Lung (tissue), 16 donors: ENCODE data around the gene CAPS2. TPM values are rescaled to one million over a fixed set of nuclear protein-coding genes. Genes with fewer than 3 reads are reported as not detected.

ENCODE experiments used
- ATAC-seq: fragments of 200-7000 bp; cut with Tn5 transposase; one replicate; pipeline ENCODE4 v1.9.1; 2020; ENCODE audit warnings: moderate number of reproducible peaks; ENCODE audit not compliant: insufficient read depth, low FRiP score
- DNase-seq, 3 donors: peaks; one replicate each; pipeline ENCODE4 v3.0.0-alpha.2; 2013 to 2017
- H3K27ac ChIP-seq, 2 donors: one replicate each; pipeline ENCODE4 v1.5.1; 2013; ENCODE audit warnings: mild to moderate bottlenecking in 2 of 2, moderate library complexity in 2 of 2, control low read depth in 1 of 2, inconsistent platforms in 1 of 2, low read depth in 1 of 2, low read length in 1 of 2
- H3K27me3 ChIP-seq, 3 donors: one replicate each; pipeline ENCODE4 v1.5.1; 2013; ENCODE audit warnings: low read length in 2 of 3; ENCODE audit not compliant: control insufficient read depth in 3 of 3, insufficient read depth in 3 of 3
- H3K36me3 ChIP-seq, 4 donors: one replicate each; pipeline ENCODE4 v1.5.1; 2013; ENCODE audit warnings: low read length in 4 of 4, mild to moderate bottlenecking in 1 of 4, moderate library complexity in 1 of 4; ENCODE audit not compliant: control insufficient read depth in 4 of 4, insufficient read depth in 4 of 4
- H3K4me1 ChIP-seq, 5 donors: one replicate each; pipeline ENCODE4 v1.5.1; 2013; ENCODE audit warnings: low read length in 5 of 5, mild to moderate bottlenecking in 2 of 5, moderate library complexity in 1 of 5; ENCODE audit not compliant: control insufficient read depth in 5 of 5, insufficient read depth in 5 of 5
- H3K4me3 ChIP-seq: one replicate; pipeline ENCODE4 v1.5.1; 2013; ENCODE audit warnings: mild to moderate bottlenecking, control low read depth, moderate library complexity
- H3K9ac ChIP-seq, 2 donors: one replicate each; pipeline ENCODE4 v1.5.1; 2013; ENCODE audit warnings: low read length in 2 of 2, control low read depth in 1 of 2; ENCODE audit not compliant: insufficient read depth in 1 of 2
- H3K9me3 ChIP-seq, 4 donors: one replicate each; pipeline ENCODE4 v1.5.1; 2013; ENCODE audit warnings: low read length in 3 of 4, mild to moderate bottlenecking in 1 of 4, moderate library complexity in 1 of 4; ENCODE audit not compliant: control insufficient read depth in 4 of 4, insufficient read depth in 3 of 4
- CTCF ChIP-seq: IDR thresholded peaks from 2 replicates; pipeline ENCODE4 v1.5.1; 2012; ENCODE audit warnings: mild to moderate bottlenecking; ENCODE audit errors: control extremely low read depth, extremely low read depth
- WGBS, 2 donors: extraction: QIAGEN DNeasy Blood & Tissue Kit; methylation state at CpG; one replicate each; pipeline ENCODE4 v1.1.7; 2013; 5-methylcytosine and 5-hydroxymethylcytosine counted together
- long read RNA-seq, 5 donors: transcript quantifications; one replicate each; lab custom pipeline, GENCODE V29; 2026
- polyA plus RNA-seq, 2 donors: library from polyadenylated mRNA; stranded (reverse); fragments of 200-250 nt; gene quantifications; one replicate each; pipeline ENCODE4 v1.2.1, GENCODE V29; 2013
- total RNA-seq, 2 donors: library from RNA; depleted of rRNA in 1 of 2; stranded (reverse); fragments of >200 nt in 1 of 2; gene quantifications; one replicate each; pipeline ENCODE4 v1.2.1, GENCODE V29; 2014 to 2021
- donor health status: control.
- donor health status: control.
- donor health status: Bipolar disorder and iron deficiency.
- donor health status: healthy.
- donor health status: DM: yes; HTN: yes; CAD: no.

The CAPS2 gene
- total RNA-seq (10 to 100 TPM; 10.9 to 11.9 TPM), polyA plus RNA-seq (1 to 10 TPM; 2.5 to 3.8 TPM)
- long read RNA-seq, donor 1, result 0 reads
- long read RNA-seq, donor 2, result 0 reads
- long read RNA-seq, donor 3, partial matches to known transcripts, result 0 of 1 reads
- long read RNA-seq, donor 3, other reads (novel, unspliced or antisense), result 0 of 1 reads
- long read RNA-seq, donor 4, result 0 reads
- long read RNA-seq, donor 5, result 0 reads

GRCh38 chr12:75329918-75330826 lies at the start of gene CAPS2:
Gene CAPS2 (minus strand): TSS chr12:75330324. CDS start chr12:75326498, 3,826 bp downstream.
- Histone ChIP-seq H3K9ac (peak within 1 kb of the TSS; percentile 57 to 62), H3K36me3 (no peaks in the 10 kb centered on the region), H3K4me1 (peaks cover 0 to 5% (median 0%) of the 10 kb centered on the region in 5 donors), H3K9me3 (no peaks in the 10 kb centered on the region), H3K4me3 (peak within 1 kb of the TSS; percentile 56), H3K27me3 (peaks cover 0 to 15% (median 9%) of the 10 kb centered on the region in 3 donors), H3K27ac (peak within 1 kb of the TSS; percentile 61 to 77)
- no peak for TF ChIP-seq CTCF
- ATAC-seq (peak; percentile 98), DNase-seq (peak; percentile 86 to 90 (median 87))
- WGBS, 2 donors, result 2 to 3% methylated on average over 40 of the region's 40 CpGs

GRCh38 chr12:75378354-75378753 lies 48.2 kb upstream of the CAPS2 start:
- no peak overlapping the region for H3K27ac ChIP-seq
- ATAC-seq (no peak), DNase-seq (peak in 1 of 3 donors; percentile 15)
- no peak for TF ChIP-seq CTCF
- no peaks in the 10 kb centered on the region for H3K27me3 ChIP-seq
- H3K9me3 ChIP-seq, result no peaks in the 10 kb centered on the region
- H3K9ac ChIP-seq, result no peak overlapping the region
- H3K4me1 ChIP-seq, result no peaks in the 10 kb centered on the region
- 72 to 86% methylated on average over 1 of the region's 1 CpG for WGBS, 2 donors
- H3K36me3 ChIP-seq, result no peaks in the 10 kb centered on the region
- no peak overlapping the region for H3K4me3 ChIP-seq

- TF ChIP-seq CTCF, result no peak
- H3K9ac ChIP-seq, result no peak overlapping the region
- no peak for DNase-seq
- H3K36me3 ChIP-seq, result no peaks in the 10 kb centered on the region
- H3K4me3 ChIP-seq, result no peak overlapping the region
- peaks cover 0 to 2% (median 0%) of the 10 kb centered on the region in 4 donors for H3K9me3 ChIP-seq
- H3K4me1 ChIP-seq, result no peaks in the 10 kb centered on the region
- WGBS, 2 donors, result 93 to 98% methylated on average over 2 of the region's 2 CpGs
- no peaks in the 10 kb centered on the region for H3K27me3 ChIP-seq
- no peak for ATAC-seq
- no peak overlapping the region for H3K27ac ChIP-seq
These were observed 44.8 kb upstream of the CAPS2 start for GRCh38 chr12:75374971-75375370.
